Measurements from ENCODE around the gene CELSR3.

CELSR3 gene

DNA sequence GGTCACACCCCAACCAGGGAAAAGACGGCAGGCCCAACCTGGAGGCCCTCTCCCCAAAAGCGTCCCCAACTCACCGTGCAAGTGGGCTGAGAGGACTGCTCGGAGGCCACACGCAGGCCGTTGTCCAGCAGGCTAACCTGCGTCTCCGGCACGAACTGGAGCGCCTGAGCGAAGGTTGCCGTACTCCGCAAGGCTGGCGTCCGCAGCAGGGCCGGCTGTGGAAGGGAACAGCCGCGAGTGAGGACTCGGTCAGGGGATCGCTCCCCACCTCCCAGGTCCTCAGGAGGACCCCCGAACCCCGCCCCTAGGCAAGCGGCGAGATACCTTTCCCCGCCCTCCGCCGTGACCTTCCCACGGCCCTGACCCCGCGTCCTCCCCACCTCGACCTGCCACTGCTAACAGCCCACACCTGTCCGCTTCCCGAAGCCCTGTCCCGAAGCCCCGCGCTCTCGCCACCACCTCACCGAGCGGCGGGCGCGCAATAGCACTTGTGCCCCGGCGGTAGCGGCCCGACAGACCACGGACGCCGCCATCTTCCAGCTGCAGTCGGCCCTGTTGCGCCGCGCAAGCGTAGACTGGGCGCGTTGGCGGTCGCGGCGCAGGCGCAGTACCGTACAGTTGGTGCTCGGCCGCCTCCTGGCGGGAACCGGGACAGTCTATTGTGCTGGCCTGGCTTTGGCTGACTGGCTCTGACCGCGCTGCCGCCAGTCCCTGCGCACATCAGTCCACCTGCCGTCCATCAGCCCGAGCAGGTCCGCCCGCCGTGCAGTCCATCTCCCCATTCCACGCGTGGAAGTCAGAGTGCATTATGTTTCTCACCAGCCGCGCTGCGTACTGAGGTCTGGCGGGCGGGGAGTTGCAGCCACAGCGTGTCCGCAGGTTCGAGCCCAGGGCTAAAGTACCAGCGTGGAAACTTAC, 53.3 kb downstream of the CELSR3 start, which contains the start of gene UQCRC1:
Gene UQCRC1, minus strand, starts transcription at position 559 of the 918 bp plus-strand sequence. Its CDS starts 26 bp downstream, at position 533.
- Histone ChIP-seq H3K4me3 (replicated peaks; ENCODE audit: insufficient read depth, low read length) (peak within 1 kb of the TSS; percentile 94), H3K27me3 (ENCODE audit: insufficient read depth, poor library complexity, severe bottlenecking) (no peaks in the 10 kb centered on the region), H3K27ac (replicated peaks) (peak within 1 kb of the TSS; percentile 93)
- TF ChIP-seq GABPA (IDR thresholded peaks at IDR 0.05; ENCODE audit: low read depth) (no peak), SPI1 (IDR thresholded peaks at IDR 0.05; ENCODE audit: borderline replicate concordance, low read depth) (no peak), POLR2AphosphoS5 (IDR thresholded peaks at IDR 0.05; ENCODE audit: low read depth) (peak; percentile 97)
- TF ChIP-seq, protein P1, sequence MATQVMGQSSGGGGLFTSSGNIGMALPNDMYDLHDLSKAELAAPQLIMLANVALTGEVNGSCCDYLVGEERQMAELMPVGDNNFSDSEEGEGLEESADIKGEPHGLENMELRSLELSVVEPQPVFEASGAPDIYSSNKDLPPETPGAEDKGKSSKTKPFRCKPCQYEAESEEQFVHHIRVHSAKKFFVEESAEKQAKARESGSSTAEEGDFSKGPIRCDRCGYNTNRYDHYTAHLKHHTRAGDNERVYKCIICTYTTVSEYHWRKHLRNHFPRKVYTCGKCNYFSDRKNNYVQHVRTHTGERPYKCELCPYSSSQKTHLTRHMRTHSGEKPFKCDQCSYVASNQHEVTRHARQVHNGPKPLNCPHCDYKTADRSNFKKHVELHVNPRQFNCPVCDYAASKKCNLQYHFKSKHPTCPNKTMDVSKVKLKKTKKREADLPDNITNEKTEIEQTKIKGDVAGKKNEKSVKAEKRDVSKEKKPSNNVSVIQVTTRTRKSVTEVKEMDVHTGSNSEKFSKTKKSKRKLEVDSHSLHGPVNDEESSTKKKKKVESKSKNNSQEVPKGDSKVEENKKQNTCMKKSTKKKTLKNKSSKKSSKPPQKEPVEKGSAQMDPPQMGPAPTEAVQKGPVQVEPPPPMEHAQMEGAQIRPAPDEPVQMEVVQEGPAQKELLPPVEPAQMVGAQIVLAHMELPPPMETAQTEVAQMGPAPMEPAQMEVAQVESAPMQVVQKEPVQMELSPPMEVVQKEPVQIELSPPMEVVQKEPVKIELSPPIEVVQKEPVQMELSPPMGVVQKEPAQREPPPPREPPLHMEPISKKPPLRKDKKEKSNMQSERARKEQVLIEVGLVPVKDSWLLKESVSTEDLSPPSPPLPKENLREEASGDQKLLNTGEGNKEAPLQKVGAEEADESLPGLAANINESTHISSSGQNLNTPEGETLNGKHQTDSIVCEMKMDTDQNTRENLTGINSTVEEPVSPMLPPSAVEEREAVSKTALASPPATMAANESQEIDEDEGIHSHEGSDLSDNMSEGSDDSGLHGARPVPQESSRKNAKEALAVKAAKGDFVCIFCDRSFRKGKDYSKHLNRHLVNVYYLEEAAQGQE (IDR thresholded peaks at IDR 0.05; ENCODE audit: insufficient replicate concordance, low read depth), result peak; percentile 38
- TF ChIP-seq, protein P2, sequence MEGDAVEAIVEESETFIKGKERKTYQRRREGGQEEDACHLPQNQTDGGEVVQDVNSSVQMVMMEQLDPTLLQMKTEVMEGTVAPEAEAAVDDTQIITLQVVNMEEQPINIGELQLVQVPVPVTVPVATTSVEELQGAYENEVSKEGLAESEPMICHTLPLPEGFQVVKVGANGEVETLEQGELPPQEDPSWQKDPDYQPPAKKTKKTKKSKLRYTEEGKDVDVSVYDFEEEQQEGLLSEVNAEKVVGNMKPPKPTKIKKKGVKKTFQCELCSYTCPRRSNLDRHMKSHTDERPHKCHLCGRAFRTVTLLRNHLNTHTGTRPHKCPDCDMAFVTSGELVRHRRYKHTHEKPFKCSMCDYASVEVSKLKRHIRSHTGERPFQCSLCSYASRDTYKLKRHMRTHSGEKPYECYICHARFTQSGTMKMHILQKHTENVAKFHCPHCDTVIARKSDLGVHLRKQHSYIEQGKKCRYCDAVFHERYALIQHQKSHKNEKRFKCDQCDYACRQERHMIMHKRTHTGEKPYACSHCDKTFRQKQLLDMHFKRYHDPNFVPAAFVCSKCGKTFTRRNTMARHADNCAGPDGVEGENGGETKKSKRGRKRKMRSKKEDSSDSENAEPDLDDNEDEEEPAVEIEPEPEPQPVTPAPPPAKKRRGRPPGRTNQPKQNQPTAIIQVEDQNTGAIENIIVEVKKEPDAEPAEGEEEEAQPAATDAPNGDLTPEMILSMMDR (IDR thresholded peaks at IDR 0.05; ENCODE audit: insufficient read depth, low read length), result peak; percentile 39
- DNase-seq (ENCODE audit: low read depth in 1 of 2, low spot score in 1 of 2), result peak; percentile 90 to 92

DNA sequence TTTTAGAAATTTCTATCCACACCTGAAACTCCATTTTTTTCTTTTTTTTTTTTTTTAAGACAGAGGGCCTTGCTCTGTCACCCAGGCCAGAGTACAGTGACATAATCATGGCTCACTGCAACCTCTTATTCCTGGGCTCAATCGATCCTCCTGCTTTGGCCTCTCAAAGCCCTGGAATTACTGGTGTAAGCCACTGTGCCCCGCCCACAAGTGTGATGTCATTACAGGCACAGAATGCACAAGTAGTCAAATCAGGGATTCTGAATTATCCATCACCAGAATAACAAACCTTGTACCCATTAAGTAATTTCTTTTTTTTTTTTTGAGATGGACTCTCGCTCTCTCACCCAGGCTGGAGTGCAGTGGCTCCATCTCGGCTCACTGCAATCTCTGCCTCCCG, 55.2 kb downstream of the CELSR3 start:
- no peak for TF ChIP-seq POLR2AphosphoS5 (IDR thresholded peaks at IDR 0.05; ENCODE audit: low read depth)
- no peak for TF ChIP-seq SPI1 (IDR thresholded peaks at IDR 0.05; ENCODE audit: borderline replicate concordance, low read depth)
- no peak for DNase-seq (ENCODE audit: low read depth in 1 of 2, low spot score in 1 of 2)
- Histone ChIP-seq H3K27ac (replicated peaks) (no peak overlapping the region), H3K27me3 (ENCODE audit: insufficient read depth, poor library complexity, severe bottlenecking) (no peaks in the 10 kb centered on the region), H3K4me3 (replicated peaks; ENCODE audit: insufficient read depth, low read length) (no peak overlapping the region)

DNA sequence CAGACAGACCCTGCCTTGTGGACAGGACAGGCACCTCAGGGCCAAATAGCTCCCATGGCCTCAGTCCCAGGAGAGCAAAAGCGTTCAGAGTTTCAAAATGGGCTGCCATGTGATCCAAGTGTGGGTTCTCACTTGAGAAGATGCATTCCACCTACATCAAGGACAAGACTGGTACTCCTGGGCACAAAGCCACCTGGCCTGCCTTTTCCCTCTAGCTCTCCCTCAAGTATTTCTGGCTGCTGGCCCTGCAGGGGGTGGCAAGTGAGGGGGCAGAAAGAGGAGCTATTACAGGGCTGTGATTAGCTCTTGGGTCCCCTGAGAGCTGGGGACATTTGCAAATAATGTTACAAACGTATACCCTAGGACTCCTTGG, 61.1 kb downstream of the CELSR3 start:
- Histone ChIP-seq H3K4me3 (replicated peaks; ENCODE audit: insufficient read depth, low read length) (no peak overlapping the region), H3K27me3 (ENCODE audit: insufficient read depth, poor library complexity, severe bottlenecking) (no peaks in the 10 kb centered on the region), H3K27ac (replicated peaks) (no peak overlapping the region)
- DNase-seq (ENCODE audit: low read depth in 1 of 2, low spot score in 1 of 2), result no peak
- TF ChIP-seq GABPA (IDR thresholded peaks at IDR 0.05; ENCODE audit: low read depth) (no peak), SPI1 (IDR thresholded peaks at IDR 0.05; ENCODE audit: borderline replicate concordance, low read depth) (no peak), POLR2AphosphoS5 (IDR thresholded peaks at IDR 0.05; ENCODE audit: low read depth) (no peak)
- TF ChIP-seq, protein P1 (IDR thresholded peaks at IDR 0.05; ENCODE audit: insufficient replicate concordance, low read depth), result no peak
- TF ChIP-seq, protein P2 (IDR thresholded peaks at IDR 0.05; ENCODE audit: insufficient read depth, low read length), result no peak

Measured in HL-60 (cell line).